T-helper 1 cell treated with Interleukin-12 subunit alpha and Interleukin-12 subunit beta and Interleukin-4 antibody, amounts not matched to agents 30 μg/mL and 1 μg/mL, for 36 hours (primary cell): ENCODE data around the gene LCP2.

ENCODE experiments used
- H3K27ac Mint-ChIP-seq: one replicate; pipeline ENCODE4 v1.8.0; 2021; ENCODE audit warnings: mild to moderate bottlenecking, mixed read lengths
- H3K27me3 Mint-ChIP-seq: one replicate; pipeline ENCODE4 v1.8.0; 2021; ENCODE audit warnings: low read depth, mixed read lengths
- H3K36me3 Mint-ChIP-seq: one replicate; pipeline ENCODE4 v1.8.0; 2021; ENCODE audit warnings: low read depth, mixed read lengths
- H3K4me1 Mint-ChIP-seq: one replicate; pipeline ENCODE4 v1.8.0; 2021; ENCODE audit warnings: low read depth, mixed read lengths
- H3K4me3 Mint-ChIP-seq: one replicate; pipeline ENCODE4 v1.8.0; 2021; ENCODE audit warnings: mild to moderate bottlenecking, moderate library complexity, mixed read lengths
- H3K9me3 Mint-ChIP-seq: one replicate; pipeline ENCODE4 v1.8.0; 2021; ENCODE audit warnings: mixed read lengths

Gene LCP2

GRCh38 chr5:170310256-170310926, 12.8 kb upstream of the LCP2 start:
- Mint-ChIP-seq H3K27me3 (no peaks in the 10 kb centered on the region), H3K4me1 (peaks cover 43% of the 10 kb centered on the region), H3K27ac (no peak overlapping the region), H3K36me3 (peaks cover 1% of the 10 kb centered on the region), H3K9me3 (no peaks in the 10 kb centered on the region), H3K4me3 (no peak overlapping the region)

GRCh38 chr5:170308686-170309085, 11.1 kb upstream of the LCP2 start:
- no peak overlapping the region for H3K4me3 Mint-ChIP-seq
- peaks cover 1% of the 10 kb centered on the region for H3K36me3 Mint-ChIP-seq
- no peaks in the 10 kb centered on the region for H3K27me3 Mint-ChIP-seq
- H3K9me3 Mint-ChIP-seq, result no peaks in the 10 kb centered on the region
- H3K27ac Mint-ChIP-seq, result no peak overlapping the region
- H3K4me1 Mint-ChIP-seq, result peaks cover 52% of the 10 kb centered on the region

- Mint-ChIP-seq H3K4me1 (peaks cover 55% of the 10 kb centered on the region), H3K27me3 (no peaks in the 10 kb centered on the region), H3K9me3 (no peaks in the 10 kb centered on the region), H3K36me3 (peaks cover 1% of the 10 kb centered on the region), H3K4me3 (no peak overlapping the region), H3K27ac (no peak overlapping the region)
Measured at GRCh38 chr5:170307575-170308465, 10.2 kb upstream of the LCP2 start.

GRCh38 chr5:170306381-170306831, 8.8 kb upstream of the LCP2 start:
- H3K36me3 Mint-ChIP-seq, result no peaks in the 10 kb centered on the region
- H3K4me1 Mint-ChIP-seq, result peaks cover 52% of the 10 kb centered on the region
- H3K9me3 Mint-ChIP-seq, result no peaks in the 10 kb centered on the region
- no peak overlapping the region for H3K4me3 Mint-ChIP-seq
- H3K27ac Mint-ChIP-seq, result no peak overlapping the region
- no peaks in the 10 kb centered on the region for H3K27me3 Mint-ChIP-seq

GRCh38 chr5:170305646-170306025, 8.1 kb upstream of the LCP2 start:
- no peaks in the 10 kb centered on the region for H3K9me3 Mint-ChIP-seq
- H3K36me3 Mint-ChIP-seq, result peaks cover 2% of the 10 kb centered on the region
- H3K27me3 Mint-ChIP-seq, result no peaks in the 10 kb centered on the region
- peaks cover 50% of the 10 kb centered on the region for H3K4me1 Mint-ChIP-seq
- no peak overlapping the region for H3K4me3 Mint-ChIP-seq
- no peak overlapping the region for H3K27ac Mint-ChIP-seq

GRCh38 chr5:170305016-170305645, 7.6 kb upstream of the LCP2 start:
- Mint-ChIP-seq H3K4me1 (peaks cover 48% of the 10 kb centered on the region), H3K27ac (no peak overlapping the region)

GRCh38 chr5:170303549-170303948, 6.0 kb upstream of the LCP2 start:
- Mint-ChIP-seq H3K4me3 (peak overlapping the region; percentile 75), H3K27ac (peak overlapping the region; percentile 89), H3K9me3 (no peaks in the 10 kb centered on the region), H3K36me3 (peaks cover 2% of the 10 kb centered on the region), H3K4me1 (peaks cover 58% of the 10 kb centered on the region), H3K27me3 (no peaks in the 10 kb centered on the region)

More at GRCh38 chr5:170305016-170305645, 7.6 kb upstream of the LCP2 start:
- Mint-ChIP-seq H3K27me3 (no peaks in the 10 kb centered on the region), H3K4me3 (no peak overlapping the region), H3K36me3 (peaks cover 2% of the 10 kb centered on the region), H3K9me3 (no peaks in the 10 kb centered on the region)

- Mint-ChIP-seq H3K27me3 (no peaks in the 10 kb centered on the region), H3K36me3 (peaks cover 4% of the 10 kb centered on the region), H3K4me3 (peak overlapping the region; percentile 75), H3K27ac (peak overlapping the region; percentile 89), H3K4me1 (peaks cover 65% of the 10 kb centered on the region), H3K9me3 (no peaks in the 10 kb centered on the region)
Measured at GRCh38 chr5:170302653-170303501, 5.3 kb upstream of the LCP2 start.

GRCh38 chr5:170301981-170302652, 4.5 kb upstream of the LCP2 start:
- H3K4me1 Mint-ChIP-seq, result peaks cover 67% of the 10 kb centered on the region

GRCh38 chr5:170301149-170301548, 3.6 kb upstream of the LCP2 start:
- peaks cover 59% of the 10 kb centered on the region for H3K4me1 Mint-ChIP-seq
- H3K36me3 Mint-ChIP-seq, result peaks cover 19% of the 10 kb centered on the region
- no peaks in the 10 kb centered on the region for H3K9me3 Mint-ChIP-seq
- H3K27me3 Mint-ChIP-seq, result no peaks in the 10 kb centered on the region
- peak overlapping the region; percentile 45 for H3K27ac Mint-ChIP-seq
- H3K4me3 Mint-ChIP-seq, result no peak overlapping the region

More at GRCh38 chr5:170301981-170302652, 4.5 kb upstream of the LCP2 start:
- H3K27me3 Mint-ChIP-seq, result no peaks in the 10 kb centered on the region
- peaks cover 9% of the 10 kb centered on the region for H3K36me3 Mint-ChIP-seq
- no peaks in the 10 kb centered on the region for H3K9me3 Mint-ChIP-seq
- peak overlapping the region; percentile 47 for H3K27ac Mint-ChIP-seq
- H3K4me3 Mint-ChIP-seq, result peak overlapping the region; percentile 31

GRCh38 chr5:170300361-170301013, 2.9 kb upstream of the LCP2 start:
- Mint-ChIP-seq H3K4me1 (peaks cover 59% of the 10 kb centered on the region), H3K27ac (no peak overlapping the region), H3K4me3 (no peak overlapping the region), H3K9me3 (no peaks in the 10 kb centered on the region), H3K27me3 (no peaks in the 10 kb centered on the region), H3K36me3 (peaks cover 24% of the 10 kb centered on the region)

GRCh38 chr5:170296935-170297588, 515 bp downstream of the LCP2 start:
- Mint-ChIP-seq H3K27me3 (no peaks in the 10 kb centered on the region), H3K36me3 (peaks cover 58% of the 10 kb centered on the region), H3K4me1 (peaks cover 64% of the 10 kb centered on the region), H3K9me3 (no peaks in the 10 kb centered on the region), H3K27ac (peak overlapping the region; percentile 87), H3K4me3 (peak overlapping the region; percentile 99)
